ENCODE data around the gene RNPEPL1.

The RNPEPL1 gene

DNA sequence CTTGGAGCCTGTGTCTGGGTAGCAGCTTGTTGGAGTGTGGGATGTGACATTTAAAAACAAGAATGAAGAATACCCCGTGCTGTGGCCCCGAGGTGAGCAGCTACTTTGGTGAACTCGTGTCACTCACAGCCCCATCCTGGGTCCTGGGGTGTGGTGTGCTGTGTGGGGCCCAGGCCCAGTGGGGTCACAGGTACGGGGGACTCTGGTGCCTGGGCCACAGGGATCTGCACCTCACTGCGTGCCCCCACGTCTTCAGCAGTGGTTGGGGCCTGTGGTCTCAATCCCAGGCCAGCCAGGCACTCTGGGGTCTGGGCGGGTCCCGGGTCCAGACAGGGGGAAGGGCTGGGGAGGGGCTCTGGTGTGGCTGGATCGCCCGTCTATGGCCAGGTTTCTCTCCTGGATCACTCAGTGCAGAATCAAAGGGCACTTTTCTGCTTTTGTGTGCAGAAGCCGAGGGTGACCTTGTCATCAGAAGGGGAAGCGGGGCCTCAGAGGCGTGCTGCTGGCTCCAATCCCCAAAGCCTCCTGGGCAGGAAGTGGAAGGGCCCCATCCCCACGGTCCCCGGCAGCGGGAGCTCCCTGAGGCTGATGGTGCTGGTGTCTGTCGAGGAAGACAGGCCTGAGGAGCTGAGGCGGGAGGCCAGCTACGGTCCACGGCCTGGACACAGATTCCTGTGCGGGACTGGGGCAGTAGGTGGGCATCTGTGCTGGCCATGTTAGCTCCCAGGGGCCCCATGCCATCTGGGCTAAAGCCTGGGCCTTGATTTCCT, 58.4 kb downstream of the RNPEPL1 start:
- DNase-seq, result peak in 1 of 5 donors; percentile 14

DNA sequence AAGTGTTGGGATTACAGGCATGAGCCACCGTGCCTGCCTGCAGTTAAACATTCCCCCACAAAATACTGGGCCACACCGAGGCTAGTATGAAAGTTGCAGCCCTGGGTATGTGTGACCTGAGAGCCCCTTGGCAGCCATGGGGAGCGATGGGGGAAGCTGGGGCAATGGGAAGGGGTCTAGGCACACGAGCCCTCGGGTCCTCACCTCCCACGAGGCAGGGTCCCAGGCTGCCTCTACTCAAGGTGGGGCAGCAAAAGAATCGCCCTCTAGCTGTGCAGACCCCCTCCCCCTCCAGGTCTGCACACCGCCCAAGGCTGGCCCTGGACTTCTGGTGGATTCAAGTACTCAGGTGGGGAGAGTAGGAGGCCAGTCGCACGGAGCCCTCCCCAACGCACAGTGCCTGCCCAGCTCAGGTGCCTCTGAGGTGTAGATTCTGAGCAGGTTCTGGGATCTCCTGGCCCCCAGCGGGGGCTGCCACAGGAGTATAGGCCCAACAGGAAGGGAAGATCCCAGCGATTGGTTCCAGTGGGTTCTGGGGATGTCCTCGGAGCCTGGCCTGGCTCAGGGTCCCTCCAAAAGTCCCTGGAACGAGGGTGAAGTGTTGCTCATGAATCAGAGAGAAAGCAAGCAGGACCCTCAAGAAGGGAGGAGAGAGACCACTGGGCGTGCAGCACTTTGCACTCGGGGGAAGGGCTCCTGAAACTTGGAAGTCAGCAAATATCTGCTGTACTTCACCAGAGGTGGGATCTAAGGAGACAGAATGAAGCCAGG, 59.6 kb downstream of the RNPEPL1 start:
- no peak for DNase-seq

DNA sequence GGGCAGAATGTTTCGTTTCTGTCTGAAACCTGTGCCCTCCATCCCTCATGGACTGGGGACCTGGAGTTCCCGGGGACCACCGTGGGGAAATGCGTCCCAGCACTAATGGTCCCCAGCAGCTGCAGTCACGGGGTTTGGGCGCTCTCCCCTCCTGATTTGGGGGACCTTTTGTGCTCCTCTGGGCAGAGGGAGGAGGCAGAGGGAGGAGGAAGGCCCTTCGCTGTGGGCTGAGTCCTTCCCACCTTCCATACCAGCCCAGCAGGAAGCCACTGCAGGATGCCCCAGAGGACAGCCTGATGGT, 60.2 kb downstream of the RNPEPL1 start:
- DNase-seq, result no peak

DNA sequence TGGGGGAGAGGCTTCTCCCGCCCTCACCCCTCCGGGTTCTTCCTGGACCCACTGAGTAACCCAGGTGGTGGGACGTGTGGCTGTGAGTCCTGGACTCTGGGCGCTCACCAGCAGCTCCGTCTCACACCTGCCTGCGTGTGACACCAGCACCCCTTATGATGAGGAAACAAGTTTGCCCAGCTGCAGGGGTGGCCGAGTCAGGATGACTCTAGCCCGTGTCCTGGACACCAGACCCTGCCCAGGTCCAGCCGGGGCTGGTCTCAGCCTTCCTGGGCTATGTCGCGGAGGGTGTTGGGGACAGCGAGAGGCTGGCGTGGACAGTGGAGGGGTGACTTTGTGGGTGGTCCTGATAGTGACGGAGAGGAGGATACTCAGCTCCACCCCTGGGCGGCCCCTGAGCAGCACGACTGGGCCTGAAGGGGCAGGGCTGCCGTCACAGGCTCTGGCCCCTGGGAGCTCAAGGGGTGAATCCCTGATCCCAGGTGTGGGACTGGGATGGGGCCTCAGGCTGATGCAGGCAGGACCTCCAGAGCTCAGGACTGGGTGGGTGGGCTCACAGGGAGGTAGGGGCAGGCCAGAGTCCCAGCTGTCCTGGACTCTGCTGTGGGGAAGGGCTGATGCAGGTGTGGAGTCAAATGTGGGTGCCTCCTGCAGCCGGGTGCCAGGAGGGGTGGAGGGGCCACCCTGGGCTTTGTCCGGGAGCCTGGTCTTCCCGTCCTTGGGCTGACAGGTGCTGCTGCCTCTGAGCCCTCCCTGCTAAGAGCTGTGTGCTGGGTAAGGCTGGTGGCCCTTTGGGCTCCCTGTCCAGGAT, 60.7 kb downstream of the RNPEPL1 start:
- DNase-seq, result no peak

DNA sequence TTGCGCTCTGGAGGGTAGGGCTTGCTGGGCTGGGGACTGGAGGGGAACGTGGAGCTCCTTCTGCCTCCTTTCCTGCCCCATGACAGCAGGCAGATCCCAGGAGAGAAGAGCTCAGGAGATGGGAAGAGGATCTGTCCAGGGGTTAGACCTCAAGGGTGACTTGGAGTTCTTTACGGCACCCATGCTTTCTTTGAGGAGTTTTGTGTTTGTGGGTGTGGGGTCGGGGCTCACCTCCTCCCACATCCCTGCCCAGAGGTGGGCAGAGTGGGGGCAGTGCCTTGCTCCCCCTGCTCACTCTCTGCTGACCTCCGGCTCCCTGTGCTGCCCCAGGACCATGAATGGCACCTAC, 61.3 kb downstream of the RNPEPL1 start:
- DNase-seq, result no peak

DNA sequence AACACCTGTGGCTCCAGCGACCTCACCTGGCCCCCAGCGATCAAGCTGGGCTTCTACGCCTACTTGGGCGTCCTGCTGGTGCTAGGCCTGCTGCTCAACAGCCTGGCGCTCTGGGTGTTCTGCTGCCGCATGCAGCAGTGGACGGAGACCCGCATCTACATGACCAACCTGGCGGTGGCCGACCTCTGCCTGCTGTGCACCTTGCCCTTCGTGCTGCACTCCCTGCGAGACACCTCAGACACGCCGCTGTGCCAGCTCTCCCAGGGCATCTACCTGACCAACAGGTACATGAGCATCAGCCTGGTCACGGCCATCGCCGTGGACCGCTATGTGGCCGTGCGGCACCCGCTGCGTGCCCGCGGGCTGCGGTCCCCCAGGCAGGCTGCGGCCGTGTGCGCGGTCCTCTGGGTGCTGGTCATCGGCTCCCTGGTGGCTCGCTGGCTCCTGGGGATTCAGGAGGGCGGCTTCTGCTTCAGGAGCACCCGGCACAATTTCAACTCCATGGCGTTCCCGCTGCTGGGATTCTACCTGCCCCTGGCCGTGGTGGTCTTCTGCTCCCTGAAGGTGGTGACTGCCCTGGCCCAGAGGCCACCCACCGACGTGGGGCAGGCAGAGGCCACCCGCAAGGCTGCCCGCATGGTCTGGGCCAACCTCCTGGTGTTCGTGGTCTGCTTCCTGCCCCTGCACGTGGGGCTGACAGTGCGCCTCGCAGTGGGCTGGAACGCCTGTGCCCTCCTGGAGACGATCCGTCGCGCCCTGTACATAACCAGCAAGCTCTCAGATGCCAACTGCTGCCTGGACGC, 61.9 kb downstream of the RNPEPL1 start:
- DNase-seq, result no peak

Measured in T-helper 1 cell (primary cell).